Activated T-cell treated with anti-CD3 and anti-CD28 coated beads for 48 hours (primary cell): Measurements from ENCODE around the gene GADD45G.

Source experiments
- DNase-seq: peaks from one replicate; pipeline ENCODE4 v3.0.0-alpha.2; 2020; ENCODE audit warnings: low read depth

GADD45G gene

GRCh38 chr9:89609426-89610006 is 4.7 kb downstream of the GADD45G start:
- DNase-seq, result no peak

DNA sequence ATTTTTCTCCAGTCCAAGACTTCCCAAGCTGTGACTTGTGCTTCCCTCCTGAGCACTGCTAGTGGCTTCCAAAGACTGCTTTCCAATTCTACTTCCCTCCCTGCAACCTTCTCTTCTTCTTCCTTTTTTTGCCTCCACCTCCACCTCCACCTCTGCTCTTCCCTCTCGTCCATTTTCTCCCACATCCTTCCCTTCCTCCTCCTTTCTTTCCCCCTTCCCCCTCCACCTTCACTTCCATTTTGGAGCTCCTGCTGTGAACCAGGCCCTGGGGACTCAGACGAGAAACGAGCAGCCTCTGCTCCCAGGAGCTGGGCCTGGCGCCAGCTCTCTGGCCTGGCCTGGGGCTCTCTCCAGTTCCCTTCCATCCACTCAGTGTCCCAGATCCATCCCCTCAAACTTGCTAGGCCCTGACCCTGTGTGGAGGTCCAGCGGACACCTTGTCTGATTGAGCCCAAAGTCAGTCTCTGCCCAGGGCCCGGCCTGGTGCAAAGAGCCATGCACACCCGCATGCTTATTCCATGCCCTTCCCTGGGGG is 5.6 kb downstream of the GADD45G start:
- DNase-seq, result no peak

DNA sequence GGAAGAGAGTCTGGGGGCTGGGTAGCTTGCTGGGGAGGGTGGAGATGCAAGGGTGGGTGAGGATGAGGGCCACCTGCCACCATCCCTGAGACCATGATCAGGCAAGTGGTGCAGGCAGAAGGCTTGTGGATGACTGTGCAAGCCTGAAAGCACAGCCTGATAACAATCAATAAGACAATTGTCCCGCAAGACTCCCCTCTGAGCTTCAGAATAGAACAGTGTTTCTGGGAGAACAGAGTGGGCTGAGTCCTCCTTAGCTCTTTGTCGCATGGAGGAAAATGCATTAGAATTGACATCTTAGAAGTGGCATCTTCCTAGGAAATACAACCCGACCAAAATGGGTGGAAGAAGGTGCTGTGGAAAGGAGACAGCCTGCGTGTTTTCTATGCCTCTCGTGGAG is 6.6 kb downstream of the GADD45G start:
- no peak for DNase-seq

- DNase-seq, result no peak
These were observed 7.9 kb downstream of the GADD45G start for GRCh38 chr9:89612566-89613278.

DNA sequence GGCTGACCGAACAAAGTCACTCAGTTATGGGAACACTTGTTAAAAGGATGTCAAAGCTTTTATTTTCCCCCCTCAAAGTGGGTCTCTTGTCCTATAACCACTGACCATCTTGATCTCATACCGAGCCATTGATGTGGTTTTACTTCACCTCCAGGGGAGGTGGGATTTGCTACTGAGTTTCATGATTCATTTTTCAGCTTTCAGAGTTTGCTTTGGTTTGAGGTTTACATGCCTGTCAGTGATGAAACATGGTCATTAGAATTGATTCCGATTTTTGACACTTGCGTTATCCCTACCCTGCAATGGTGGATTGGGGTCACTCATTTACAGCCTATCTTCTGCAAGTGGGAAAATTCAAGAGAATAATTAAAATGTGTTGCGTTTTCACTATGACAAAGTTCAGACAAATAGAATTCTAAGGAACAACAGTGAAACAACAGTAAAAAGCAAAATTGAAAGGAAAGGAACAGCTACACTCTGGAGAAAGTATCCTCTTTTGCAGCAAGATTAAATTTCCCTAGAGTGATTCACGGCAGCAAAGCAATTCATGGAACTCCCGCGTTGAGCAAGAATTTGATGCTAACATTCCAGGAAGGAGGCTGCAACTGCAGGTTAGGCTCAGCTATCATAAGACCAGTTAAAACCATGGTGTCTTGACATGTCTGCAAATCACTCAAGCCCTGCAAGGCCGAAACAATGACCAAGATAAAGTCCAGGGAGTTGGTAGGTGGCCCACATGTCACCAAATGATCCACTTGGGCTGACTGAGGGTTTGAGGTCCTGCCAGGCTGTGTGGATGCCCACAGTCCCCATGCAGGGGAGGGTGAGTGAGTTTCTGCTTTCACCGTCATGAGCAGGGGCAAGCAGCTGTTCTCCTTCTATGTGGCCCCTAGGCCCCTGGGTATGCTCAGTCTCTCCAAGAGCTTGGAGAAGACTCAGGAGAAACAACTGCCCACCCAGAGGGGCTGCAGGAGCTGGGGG is 9.4 kb downstream of the GADD45G start:
- DNase-seq, result no peak

DNA sequence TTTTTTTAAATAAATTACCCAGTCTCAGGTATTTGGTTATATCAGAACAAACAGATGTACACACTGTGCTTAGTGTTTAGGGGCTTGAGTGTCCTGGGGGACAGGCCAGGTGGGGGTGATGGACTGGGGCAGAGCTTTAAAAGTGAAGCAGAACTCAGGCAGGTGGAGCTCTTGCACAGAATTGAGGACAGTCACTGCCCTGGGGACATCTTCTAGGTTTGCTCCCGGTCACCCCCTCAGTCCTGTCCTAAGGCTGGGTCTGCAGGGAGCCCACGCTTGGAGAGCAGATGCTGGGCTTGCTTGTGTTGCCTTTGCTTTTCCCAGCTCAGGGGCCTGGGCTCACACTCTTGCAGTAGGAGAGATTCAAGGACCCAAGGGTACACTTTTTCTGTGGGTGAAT is 10.8 kb downstream of the GADD45G start:
- no peak for DNase-seq

- no peak for DNase-seq
These were observed 11.6 kb downstream of the GADD45G start for GRCh38 chr9:89616411-89616810.

DNA sequence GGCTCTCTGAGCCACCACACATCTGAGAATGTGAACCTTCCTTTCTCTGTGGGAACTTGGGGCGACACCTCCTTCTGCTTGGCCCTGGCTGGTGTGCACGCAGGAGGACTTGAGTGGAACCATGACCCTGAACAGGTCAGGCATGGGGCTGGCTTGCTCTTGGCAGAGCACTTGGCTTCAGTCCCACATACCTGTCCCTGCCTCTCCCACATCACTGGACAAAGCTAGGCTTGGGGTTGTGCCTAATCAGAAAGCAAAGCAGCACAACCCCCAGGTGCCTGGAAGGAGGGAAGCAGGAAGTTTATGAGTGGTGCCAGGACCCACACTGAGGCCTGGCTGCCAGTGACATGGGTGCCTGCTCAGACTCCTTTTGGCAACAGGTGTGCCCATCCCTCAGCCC is 13.2 kb downstream of the GADD45G start:
- no peak for DNase-seq

- DNase-seq, result no peak
These were observed 14.2 kb downstream of the GADD45G start for GRCh38 chr9:89619019-89619418.

DNA sequence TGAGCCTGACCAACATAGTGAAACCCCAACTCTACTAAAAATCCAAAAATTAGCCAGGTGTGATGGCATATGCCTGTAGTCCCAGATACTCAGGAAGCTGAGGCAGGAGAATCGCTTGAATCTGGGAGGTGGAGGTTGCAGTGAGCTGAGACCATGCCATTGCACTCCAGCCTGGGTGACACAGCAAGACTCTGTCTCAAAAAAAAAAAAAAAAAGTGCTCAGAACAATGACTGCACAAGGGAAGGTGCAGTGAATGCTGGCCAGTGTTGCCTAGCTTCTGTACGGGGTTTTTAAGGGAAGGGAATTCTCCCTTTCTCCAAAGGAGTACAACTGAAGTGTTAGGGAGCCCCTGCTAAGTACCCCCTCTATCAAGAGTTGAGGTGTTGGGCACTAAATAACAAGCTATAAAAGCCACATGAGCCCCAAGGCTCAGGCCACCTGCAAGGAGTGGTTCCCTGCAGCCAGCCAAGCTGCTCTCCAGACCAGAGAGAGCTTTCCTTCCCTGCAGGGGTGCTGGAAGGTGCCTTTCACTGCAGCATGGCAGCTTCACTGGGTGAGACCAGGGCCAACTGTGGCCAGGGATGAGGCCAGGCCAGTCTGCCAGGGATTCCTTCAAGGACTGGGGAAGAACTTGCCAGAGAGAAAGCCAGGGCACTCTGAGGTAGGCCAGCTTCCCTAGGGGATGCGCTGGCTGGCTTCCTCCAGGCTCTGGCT is 14.8 kb downstream of the GADD45G start:
- no peak for DNase-seq

- DNase-seq, result no peak
These were observed 16.2 kb downstream of the GADD45G start for GRCh38 chr9:89621031-89621430.

- no peak for DNase-seq
These were observed 16.9 kb downstream of the GADD45G start for GRCh38 chr9:89621676-89622075.

DNA sequence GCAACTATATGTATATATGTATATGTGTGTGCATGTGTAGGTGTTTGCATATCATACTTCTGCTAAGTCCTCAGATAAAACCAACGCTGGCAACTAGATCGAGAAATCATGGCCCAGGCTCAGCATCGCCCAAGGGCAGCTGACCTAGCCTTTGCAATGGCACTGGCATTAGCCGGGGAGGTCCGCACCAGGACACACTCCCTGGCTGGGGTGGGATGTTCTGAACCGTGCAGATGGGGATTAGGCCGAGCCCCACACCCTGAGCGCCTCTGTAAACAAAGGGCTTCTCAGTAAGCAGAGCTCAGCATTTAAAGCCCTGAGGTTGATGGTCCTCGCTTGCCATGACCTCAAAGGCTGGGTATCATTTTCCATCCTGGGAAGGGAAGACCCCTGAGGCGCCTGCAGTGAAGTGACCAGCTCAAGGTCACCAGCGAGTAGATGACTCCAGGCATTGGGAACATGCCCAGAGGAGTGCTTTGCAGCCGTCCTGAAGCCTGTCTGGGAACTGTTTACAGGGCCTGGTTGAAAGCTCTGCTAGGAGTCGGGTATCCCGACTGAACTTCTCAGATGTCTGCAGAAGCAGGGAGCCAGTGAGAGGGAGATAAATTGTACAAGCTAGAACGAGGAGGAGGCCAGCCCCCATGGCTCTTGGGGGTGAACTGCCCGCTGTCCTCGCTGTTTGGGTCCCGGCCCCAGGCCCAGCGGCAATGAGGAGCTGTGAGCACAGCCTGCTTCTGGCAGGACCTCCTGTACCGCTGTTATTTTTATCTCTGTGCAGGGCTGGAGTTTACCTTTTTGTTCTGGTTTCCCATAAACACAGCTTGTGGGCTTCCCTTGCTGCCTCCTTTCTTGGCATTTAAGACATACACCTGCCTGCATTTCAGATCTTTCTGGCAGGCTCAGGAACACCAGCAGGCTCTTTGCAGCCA is 18.4 kb downstream of the GADD45G start:
- no peak for DNase-seq

DNA sequence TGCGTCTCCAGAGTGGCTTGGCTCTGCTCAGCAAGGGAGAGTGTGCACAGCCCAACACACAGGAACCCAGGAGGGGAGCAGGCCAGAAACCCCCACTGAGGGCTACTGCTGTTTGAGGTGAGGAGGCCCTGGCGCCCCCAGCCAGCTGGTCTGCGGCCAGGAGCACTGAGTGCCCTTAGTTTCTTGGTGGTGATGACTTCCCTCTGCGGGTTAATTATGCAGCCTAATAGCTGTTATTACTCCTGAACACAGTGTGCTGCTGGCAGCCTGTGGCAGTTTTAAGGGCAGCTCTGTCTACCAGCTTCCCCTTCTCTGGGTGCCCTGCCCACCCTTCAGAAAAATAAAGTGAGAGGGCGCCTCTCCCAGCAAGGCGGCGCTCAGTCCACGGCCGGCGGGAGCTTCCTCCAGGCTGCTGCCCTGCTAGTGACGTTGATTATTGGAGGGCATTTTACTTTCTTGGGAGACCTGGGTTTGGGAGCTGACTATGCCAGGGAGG is 19.2 kb downstream of the GADD45G start:
- no peak for DNase-seq

DNA sequence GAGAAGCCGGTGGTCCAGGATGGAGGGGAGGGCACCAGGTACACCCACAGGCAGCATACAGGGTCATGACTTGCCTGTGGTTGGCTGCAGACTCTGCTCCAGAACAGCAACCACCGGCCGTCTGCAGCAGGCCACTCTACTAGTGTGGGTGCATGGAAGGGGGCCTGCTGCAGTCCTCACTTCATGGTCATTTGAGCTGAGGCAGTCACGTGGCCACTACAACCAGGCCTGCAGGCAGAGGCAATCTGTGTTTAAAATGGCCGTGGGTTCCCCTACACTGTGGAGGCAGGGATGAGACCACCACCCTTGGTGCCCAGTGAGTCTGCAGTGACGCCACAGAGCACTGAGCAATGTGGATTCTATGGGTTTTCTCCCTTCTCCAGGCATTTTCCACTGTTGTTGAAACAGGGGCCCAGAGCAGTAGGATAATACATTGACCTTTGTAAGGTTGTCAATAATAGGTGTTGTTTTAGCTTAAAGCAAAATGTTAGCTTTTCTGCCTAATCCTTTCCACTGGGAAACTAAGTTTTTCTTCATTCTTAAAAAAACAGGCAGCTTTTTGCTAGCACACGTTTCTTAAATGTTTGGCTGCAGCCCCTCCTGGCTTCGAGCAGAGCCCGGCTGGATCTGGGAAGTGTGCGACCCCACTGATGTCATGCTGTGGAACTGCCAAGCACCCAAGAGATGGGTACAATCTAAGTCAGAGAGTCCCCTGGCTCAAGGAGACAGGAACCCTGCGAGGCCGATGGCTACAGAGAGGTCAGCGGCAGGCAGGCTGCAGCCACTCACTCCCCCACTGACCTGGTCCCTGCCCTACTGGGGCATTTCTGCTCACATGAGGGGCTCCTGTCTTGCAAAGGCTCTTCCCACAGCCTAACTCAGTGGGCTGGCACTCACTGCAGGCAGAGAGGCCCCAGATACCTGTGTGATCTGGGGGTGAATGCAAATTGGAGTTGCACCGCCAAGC is 21.2 kb downstream of the GADD45G start:
- no peak for DNase-seq

- DNase-seq, result no peak
These were observed 22.0 kb downstream of the GADD45G start for GRCh38 chr9:89626741-89627265.

DNA sequence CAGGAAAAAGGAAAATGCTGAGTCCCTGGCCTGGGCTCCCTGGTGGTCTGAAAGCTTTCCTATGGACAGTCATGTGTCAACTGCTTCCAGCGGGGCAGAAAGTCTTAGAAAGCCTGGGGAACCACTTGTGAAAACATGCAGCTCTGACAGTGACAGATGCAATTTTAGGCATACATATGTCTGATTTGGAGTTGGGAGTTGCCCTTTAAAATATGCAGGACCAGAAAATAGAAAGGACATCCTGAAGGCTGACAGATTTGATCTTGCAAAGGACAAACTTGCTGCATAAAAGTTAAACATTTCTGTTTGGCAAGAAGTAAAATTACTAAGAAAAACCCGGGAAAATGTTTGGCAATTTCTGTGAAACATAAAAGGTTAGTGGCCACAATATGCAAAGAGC is 23.8 kb downstream of the GADD45G start:
- DNase-seq, result no peak

DNA sequence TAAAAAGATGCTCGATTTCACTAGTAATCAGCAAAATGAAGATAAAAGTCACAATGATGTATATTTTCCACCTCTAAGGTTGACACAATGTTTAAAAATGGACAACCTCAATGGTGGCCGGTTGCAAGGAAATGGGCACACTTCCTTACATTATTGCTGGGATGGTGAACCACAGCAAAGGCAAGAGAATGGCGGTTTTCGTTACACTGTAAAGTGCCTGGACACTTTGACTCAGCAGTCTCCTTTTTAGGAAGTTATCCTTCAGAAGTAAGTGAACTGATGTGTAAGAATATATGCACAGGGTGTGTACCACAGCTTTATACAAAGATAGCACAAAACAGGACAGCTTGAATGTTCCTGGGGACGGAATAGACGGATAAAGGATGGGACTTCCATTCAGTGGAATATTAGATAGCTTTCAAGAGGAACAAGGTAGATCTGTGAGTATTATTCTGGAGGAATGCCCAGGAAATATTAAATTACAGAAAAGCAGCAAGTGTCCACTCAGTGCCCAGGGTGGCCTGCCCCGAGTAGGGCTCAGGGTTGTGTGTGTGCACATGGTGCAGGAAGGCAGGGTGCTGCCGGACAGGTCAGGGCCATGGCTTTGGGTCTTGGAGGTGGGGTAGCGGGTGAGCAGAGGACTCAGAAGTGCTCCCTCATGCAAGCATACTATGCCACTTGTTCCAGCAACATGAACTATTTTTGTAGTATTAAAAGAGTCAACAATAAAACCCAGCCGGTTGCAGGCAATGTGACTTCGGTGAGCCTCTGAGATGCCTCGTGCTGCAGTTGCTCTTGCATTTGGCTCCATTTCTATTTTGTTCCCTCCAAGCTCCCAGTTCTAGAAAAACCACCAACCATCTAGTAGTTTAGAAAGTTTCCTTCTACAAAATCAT is 24.5 kb downstream of the GADD45G start:
- DNase-seq, result no peak
